Measurements from ENCODE around the gene COLEC11.

GRCh38 chr2:3585261-3586109 is 9.4 kb upstream of the COLEC11 start:
- TF ChIP-seq NRF1 (conservative IDR thresholded peaks at IDR 0.05 in 1 of 2, IDR thresholded peaks at IDR 0.05 in 1 of 2) (no peak), SNIP1 (IDR thresholded peaks at IDR 0.05; ENCODE audit: low read depth) (no peak), POLR2A (conservative IDR thresholded peaks at IDR 0.05) (no peak), HCFC1 (IDR thresholded peaks at IDR 0.05; ENCODE audit: low read depth, low read length) (no peak), XRCC5 (IDR thresholded peaks at IDR 0.05; ENCODE audit: low read depth, low read length) (no peak), USF1 (CRISPR knock-in tag; IDR thresholded peaks at IDR 0.05) (no peak), ZNF274 (IDR thresholded peaks at IDR 0.05; ENCODE audit: borderline replicate concordance, low read depth, low read length) (no peak)
